Measurements from ENCODE around the gene CCDC121. TPM values are rescaled to one million over a fixed set of nuclear protein-coding genes. Genes with fewer than 3 reads are reported as not detected.
"Not testable (repeated sequence)": the region's sequence is repeated elsewhere in the genome, so short reads cannot be mapped to it uniquely, and the experiment has no call there.

Gene CCDC121
- polyA plus RNA-seq, 2 donors, result 1.0 to 1.2 TPM

- Histone ChIP-seq H3K4me3 (ENCODE audit: low read depth in 1 of 2, low read length in 2 of 2) (no peak overlapping the region), H3K4me1 (ENCODE audit: control insufficient read depth in 2 of 2, insufficient read depth in 2 of 2, low read length in 1 of 2) (no peaks in the 10 kb centered on the region), H3K27ac (ENCODE audit: low read depth in 2 of 2, low read length in 1 of 2) (no peak overlapping the region), H3K9me3 (ENCODE audit: control insufficient read depth in 2 of 2, insufficient read depth in 1 of 2, low read depth in 1 of 2, low read length in 1 of 2) (no peaks in the 10 kb centered on the region), H3K27me3 (ENCODE audit: control insufficient read depth in 1 of 2, insufficient read depth in 2 of 2, low read length in 2 of 2) (no peaks in the 10 kb centered on the region), H3K36me3 (ENCODE audit: control insufficient read depth in 2 of 2, insufficient read depth in 2 of 2, low read length in 1 of 2) (peaks cover 9 to 15% of the 10 kb centered on the region in 2 donors)
- WGBS, 2 donors, result 64 to 66% methylated on average over 3 of the region's 3 CpGs
Measured at GRCh38 chr2:27638037-27638637, 9.3 kb upstream of the CCDC121 start.

DNA sequence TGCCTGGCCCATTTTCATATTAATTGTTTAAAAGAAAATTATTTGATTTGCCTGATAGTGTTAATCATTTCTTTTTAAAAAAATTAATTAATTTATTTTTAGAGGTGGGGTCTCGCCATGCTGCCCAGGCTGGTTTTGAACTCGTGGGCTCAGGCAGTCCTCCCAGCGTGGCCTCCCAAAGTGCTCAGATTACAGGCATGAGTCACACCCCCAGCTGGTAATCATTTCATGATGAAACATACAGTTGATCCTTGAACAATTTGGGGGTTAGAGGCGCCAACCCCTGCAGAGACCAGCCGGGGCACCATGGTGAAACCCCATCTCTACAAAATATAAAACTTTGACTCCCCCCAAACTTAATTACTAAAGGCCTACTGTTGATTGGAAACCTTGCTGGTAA, 8.0 kb upstream of the CCDC121 start:
- WGBS, 2 donors, result 90% methylated on average over 5 of the region's 5 CpGs
- Histone ChIP-seq H3K9me3 (ENCODE audit: control insufficient read depth in 2 of 2, insufficient read depth in 1 of 2, low read depth in 1 of 2, low read length in 1 of 2) (no peaks in the 10 kb centered on the region), H3K4me3 (ENCODE audit: low read depth in 1 of 2, low read length in 2 of 2) (no peak overlapping the region), H3K27ac (ENCODE audit: low read depth in 2 of 2, low read length in 1 of 2) (no peak overlapping the region), H3K27me3 (ENCODE audit: control insufficient read depth in 1 of 2, insufficient read depth in 2 of 2, low read length in 2 of 2) (no peaks in the 10 kb centered on the region), H3K36me3 (ENCODE audit: control insufficient read depth in 2 of 2, insufficient read depth in 2 of 2, low read length in 1 of 2) (peaks cover 6 to 17% of the 10 kb centered on the region in 2 donors), H3K4me1 (ENCODE audit: control insufficient read depth in 2 of 2, insufficient read depth in 2 of 2, low read length in 1 of 2) (no peaks in the 10 kb centered on the region)

DNA sequence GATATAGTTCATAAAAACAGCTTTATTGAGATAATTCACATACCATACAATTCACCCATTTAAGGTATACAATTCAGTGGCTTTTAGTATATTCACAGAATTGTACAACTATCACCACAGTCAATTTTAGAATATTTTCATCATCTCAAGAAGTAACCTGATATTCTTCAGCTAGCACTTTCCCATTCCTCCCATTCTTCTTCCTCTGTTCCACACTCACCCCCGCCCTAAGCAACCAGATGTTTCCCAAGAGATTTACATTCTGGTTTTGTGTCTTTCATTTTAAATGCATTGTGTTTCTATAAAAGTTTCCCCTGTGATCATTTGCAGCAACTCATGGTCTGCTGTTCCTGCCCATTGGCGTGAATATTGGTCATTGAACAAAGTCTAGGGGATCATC, 5.5 kb upstream of the CCDC121 start:
- Histone ChIP-seq H3K27me3 (ENCODE audit: control insufficient read depth in 1 of 2, insufficient read depth in 2 of 2, low read length in 2 of 2) (no peaks in the 10 kb centered on the region), H3K4me3 (ENCODE audit: low read depth in 1 of 2, low read length in 2 of 2) (no peak overlapping the region), H3K9me3 (ENCODE audit: control insufficient read depth in 2 of 2, insufficient read depth in 1 of 2, low read depth in 1 of 2, low read length in 1 of 2) (no peaks in the 10 kb centered on the region), H3K4me1 (ENCODE audit: control insufficient read depth in 2 of 2, insufficient read depth in 2 of 2, low read length in 1 of 2) (peaks cover 0 to 2% of the 10 kb centered on the region in 2 donors), H3K27ac (ENCODE audit: low read depth in 2 of 2, low read length in 1 of 2) (no peak overlapping the region), H3K36me3 (ENCODE audit: control insufficient read depth in 2 of 2, insufficient read depth in 2 of 2, low read length in 1 of 2) (peaks cover 5 to 12% of the 10 kb centered on the region in 2 donors)
- WGBS, 2 donors, result 96% methylated on average over 2 of the region's 2 CpGs

GRCh38 chr2:27630257-27630656, 1.4 kb upstream of the CCDC121 start:
- not testable (repeated sequence) for H3K4me3 ChIP-seq (ENCODE audit: low read depth in 1 of 2, low read length in 2 of 2); H3K27ac ChIP-seq (ENCODE audit: low read depth in 2 of 2, low read length in 1 of 2); H3K27me3 ChIP-seq (ENCODE audit: control insufficient read depth in 1 of 2, insufficient read depth in 2 of 2, low read length in 2 of 2); H3K9me3 ChIP-seq (ENCODE audit: control insufficient read depth in 2 of 2, insufficient read depth in 1 of 2, low read depth in 1 of 2, low read length in 1 of 2); H3K36me3 ChIP-seq (ENCODE audit: control insufficient read depth in 2 of 2, insufficient read depth in 2 of 2, low read length in 1 of 2); H3K4me1 ChIP-seq (ENCODE audit: control insufficient read depth in 2 of 2, insufficient read depth in 2 of 2, low read length in 1 of 2)
- 93 to 97% methylated on average over 2 of the region's 2 CpGs for WGBS, 2 donors

GRCh38 chr2:27627963-27628766, 647 bp downstream of the CCDC121 start:
- no peaks in the 10 kb centered on the region for H3K27me3 ChIP-seq (ENCODE audit: control insufficient read depth in 1 of 2, insufficient read depth in 2 of 2, low read length in 2 of 2)
- peaks cover 2 to 5% of the 10 kb centered on the region in 2 donors for H3K36me3 ChIP-seq (ENCODE audit: control insufficient read depth in 2 of 2, insufficient read depth in 2 of 2, low read length in 1 of 2)
- no peaks in the 10 kb centered on the region for H3K9me3 ChIP-seq (ENCODE audit: control insufficient read depth in 2 of 2, insufficient read depth in 1 of 2, low read depth in 1 of 2, low read length in 1 of 2)
- 4% methylated on average over 18 to 21 of the region's 21 CpGs for WGBS, 2 donors
- peak overlapping the region; percentile 74 to 91 for H3K27ac ChIP-seq (ENCODE audit: low read depth in 2 of 2, low read length in 1 of 2)
- peak overlapping the region; percentile 72 to 76 for H3K4me3 ChIP-seq (ENCODE audit: low read depth in 1 of 2, low read length in 2 of 2)
- peaks cover 0 to 2% of the 10 kb centered on the region in 2 donors for H3K4me1 ChIP-seq (ENCODE audit: control insufficient read depth in 2 of 2, insufficient read depth in 2 of 2, low read length in 1 of 2)

GRCh38 chr2:27626921-27627320, 1.9 kb downstream of the CCDC121 start:
- WGBS, 2 donors, result 54 to 58% methylated on average over 3 of the region's 3 CpGs
- H3K27ac ChIP-seq (ENCODE audit: low read depth in 2 of 2, low read length in 1 of 2), result peak overlapping the region in 1 of 2 donors; percentile 13
- not testable (repeated sequence) for H3K4me3 ChIP-seq (ENCODE audit: low read depth in 1 of 2, low read length in 2 of 2); H3K4me1 ChIP-seq (ENCODE audit: control insufficient read depth in 2 of 2, insufficient read depth in 2 of 2, low read length in 1 of 2); H3K27me3 ChIP-seq (ENCODE audit: control insufficient read depth in 1 of 2, insufficient read depth in 2 of 2, low read length in 2 of 2); H3K36me3 ChIP-seq (ENCODE audit: control insufficient read depth in 2 of 2, insufficient read depth in 2 of 2, low read length in 1 of 2); H3K9me3 ChIP-seq (ENCODE audit: control insufficient read depth in 2 of 2, insufficient read depth in 1 of 2, low read depth in 1 of 2, low read length in 1 of 2)

GRCh38 chr2:27626323-27626722, 2.5 kb downstream of the CCDC121 start:
- H3K4me3 ChIP-seq (ENCODE audit: low read depth in 1 of 2, low read length in 2 of 2), result not testable (repeated sequence)

GRCh38 chr2:27624943-27625342, 3.9 kb downstream of the CCDC121 start:
- Histone ChIP-seq H3K9me3 (ENCODE audit: control insufficient read depth in 2 of 2, insufficient read depth in 1 of 2, low read depth in 1 of 2, low read length in 1 of 2) (no peaks in the 10 kb centered on the region), H3K36me3 (ENCODE audit: control insufficient read depth in 2 of 2, insufficient read depth in 2 of 2, low read length in 1 of 2) (peaks cover 3 to 5% of the 10 kb centered on the region in 2 donors), H3K4me3 (ENCODE audit: low read depth in 1 of 2, low read length in 2 of 2) (no peak overlapping the region), H3K4me1 (ENCODE audit: control insufficient read depth in 2 of 2, insufficient read depth in 2 of 2, low read length in 1 of 2) (peaks cover 0 to 2% of the 10 kb centered on the region in 2 donors), H3K27ac (ENCODE audit: low read depth in 2 of 2, low read length in 1 of 2) (no peak overlapping the region), H3K27me3 (ENCODE audit: control insufficient read depth in 1 of 2, insufficient read depth in 2 of 2, low read length in 2 of 2) (no peaks in the 10 kb centered on the region)

More at GRCh38 chr2:27626323-27626722, 2.5 kb downstream of the CCDC121 start:
- not testable (repeated sequence) for H3K9me3 ChIP-seq (ENCODE audit: control insufficient read depth in 2 of 2, insufficient read depth in 1 of 2, low read depth in 1 of 2, low read length in 1 of 2); H3K27ac ChIP-seq (ENCODE audit: low read depth in 2 of 2, low read length in 1 of 2); H3K4me1 ChIP-seq (ENCODE audit: control insufficient read depth in 2 of 2, insufficient read depth in 2 of 2, low read length in 1 of 2); H3K36me3 ChIP-seq (ENCODE audit: control insufficient read depth in 2 of 2, insufficient read depth in 2 of 2, low read length in 1 of 2); H3K27me3 ChIP-seq (ENCODE audit: control insufficient read depth in 1 of 2, insufficient read depth in 2 of 2, low read length in 2 of 2)
- WGBS, 2 donors, result 74 to 76% methylated on average over 1 of the region's 1 CpG

GRCh38 chr2:27622921-27623384, 5.9 kb downstream of the CCDC121 start:
- H3K27ac ChIP-seq (ENCODE audit: low read depth in 2 of 2, low read length in 1 of 2), result no peak overlapping the region
- H3K27me3 ChIP-seq (ENCODE audit: control insufficient read depth in 1 of 2, insufficient read depth in 2 of 2, low read length in 2 of 2), result no peaks in the 10 kb centered on the region
- peaks cover 3 to 5% of the 10 kb centered on the region in 2 donors for H3K36me3 ChIP-seq (ENCODE audit: control insufficient read depth in 2 of 2, insufficient read depth in 2 of 2, low read length in 1 of 2)
- H3K4me3 ChIP-seq (ENCODE audit: low read depth in 1 of 2, low read length in 2 of 2), result no peak overlapping the region
- no peaks in the 10 kb centered on the region for H3K9me3 ChIP-seq (ENCODE audit: control insufficient read depth in 2 of 2, insufficient read depth in 1 of 2, low read depth in 1 of 2, low read length in 1 of 2)
- 60% methylated on average over 3 of the region's 3 CpGs for WGBS, 2 donors
- H3K4me1 ChIP-seq (ENCODE audit: control insufficient read depth in 2 of 2, insufficient read depth in 2 of 2, low read length in 1 of 2), result no peaks in the 10 kb centered on the region

GRCh38 chr2:27621524-27621923, 7.3 kb downstream of the CCDC121 start:
- Histone ChIP-seq H3K36me3 (ENCODE audit: control insufficient read depth in 2 of 2, insufficient read depth in 2 of 2, low read length in 1 of 2) (peaks cover 6 to 7% of the 10 kb centered on the region in 2 donors), H3K4me3 (ENCODE audit: low read depth in 1 of 2, low read length in 2 of 2) (no peak overlapping the region), H3K9me3 (ENCODE audit: control insufficient read depth in 2 of 2, insufficient read depth in 1 of 2, low read depth in 1 of 2, low read length in 1 of 2) (no peaks in the 10 kb centered on the region)

More at GRCh38 chr2:27621524-27621923, 7.3 kb downstream of the CCDC121 start:
- H3K27me3 ChIP-seq (ENCODE audit: control insufficient read depth in 1 of 2, insufficient read depth in 2 of 2, low read length in 2 of 2), result no peaks in the 10 kb centered on the region
- whole genome bisulfite sequencing, 2 donors, result 64 to 70% methylated on average over 1 of the region's 1 CpG
- H3K27ac ChIP-seq (ENCODE audit: low read depth in 2 of 2, low read length in 1 of 2), result no peak overlapping the region
- no peaks in the 10 kb centered on the region for H3K4me1 ChIP-seq (ENCODE audit: control insufficient read depth in 2 of 2, insufficient read depth in 2 of 2, low read length in 1 of 2)

Data from esophagus (tissue), 2 donors.